Measurements from ENCODE around the gene SARS2. TPM values are rescaled to one million over a fixed set of nuclear protein-coding genes. Genes with fewer than 3 reads are reported as not detected.
A peak's percentile ranks its signal among the peaks of the same experiment; 100 is the strongest.

Gene SARS2
- total RNA-seq, 1 donor from 2014 or later, result 26.3 TPM

DNA sequence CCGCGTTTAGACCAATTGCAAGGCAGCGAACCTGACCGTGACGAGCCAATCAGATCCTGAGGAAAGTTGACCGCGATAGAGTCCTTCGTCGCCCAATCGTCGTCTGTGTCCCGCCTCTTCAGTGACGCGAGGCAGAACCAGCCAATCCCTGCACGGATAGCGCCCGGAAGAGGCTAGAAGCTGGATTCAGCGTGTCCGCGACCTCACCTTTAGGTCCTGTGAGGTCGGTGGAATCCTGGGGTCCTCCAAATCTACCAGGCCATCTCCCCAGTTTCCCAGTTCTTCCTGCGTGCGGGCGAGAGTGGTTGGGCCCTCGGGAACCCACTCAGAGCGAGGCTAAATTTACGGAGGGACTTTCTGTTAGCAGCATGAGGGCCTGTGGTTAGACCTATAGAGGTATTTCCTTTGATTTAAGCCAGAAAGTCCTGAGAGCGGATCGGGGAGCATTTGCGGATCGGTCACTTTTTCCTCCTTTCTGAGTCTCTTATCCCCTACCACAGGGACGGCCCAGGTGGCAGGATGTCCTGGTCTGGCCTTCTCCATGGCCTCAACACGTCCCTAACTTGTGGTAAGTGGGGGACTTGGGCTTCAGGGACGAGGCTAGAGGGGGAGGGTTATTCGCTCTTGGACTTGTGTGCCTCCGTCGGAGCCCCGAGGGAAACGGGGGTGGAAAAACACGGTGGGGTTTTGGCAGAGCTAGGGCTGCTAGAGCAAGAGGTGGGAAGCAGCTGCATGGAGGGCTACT is 385 bp upstream of the SARS2 start, which contains the start of gene MRPS12:
Gene MRPS12 (plus strand): TSS at position 169 of the 745 bp plus-strand sequence. CDS start 351 bp downstream, at position 520.
- H3K36me3 ChIP-seq, result peaks cover 0 to 15% of the 10 kb centered on the region in 2 donors
- TF ChIP-seq POLR2A (IDR thresholded peaks at IDR 0.05), result peak in 1 of 2 donors; percentile 56
- peak in 1 of 2 donors; percentile 83 for TF ChIP-seq POLR2AphosphoS5 (IDR thresholded peaks at IDR 0.05; ENCODE audit: insufficient read depth in 1 of 2, low read depth in 1 of 2)
- TF ChIP-seq, protein P1, sequence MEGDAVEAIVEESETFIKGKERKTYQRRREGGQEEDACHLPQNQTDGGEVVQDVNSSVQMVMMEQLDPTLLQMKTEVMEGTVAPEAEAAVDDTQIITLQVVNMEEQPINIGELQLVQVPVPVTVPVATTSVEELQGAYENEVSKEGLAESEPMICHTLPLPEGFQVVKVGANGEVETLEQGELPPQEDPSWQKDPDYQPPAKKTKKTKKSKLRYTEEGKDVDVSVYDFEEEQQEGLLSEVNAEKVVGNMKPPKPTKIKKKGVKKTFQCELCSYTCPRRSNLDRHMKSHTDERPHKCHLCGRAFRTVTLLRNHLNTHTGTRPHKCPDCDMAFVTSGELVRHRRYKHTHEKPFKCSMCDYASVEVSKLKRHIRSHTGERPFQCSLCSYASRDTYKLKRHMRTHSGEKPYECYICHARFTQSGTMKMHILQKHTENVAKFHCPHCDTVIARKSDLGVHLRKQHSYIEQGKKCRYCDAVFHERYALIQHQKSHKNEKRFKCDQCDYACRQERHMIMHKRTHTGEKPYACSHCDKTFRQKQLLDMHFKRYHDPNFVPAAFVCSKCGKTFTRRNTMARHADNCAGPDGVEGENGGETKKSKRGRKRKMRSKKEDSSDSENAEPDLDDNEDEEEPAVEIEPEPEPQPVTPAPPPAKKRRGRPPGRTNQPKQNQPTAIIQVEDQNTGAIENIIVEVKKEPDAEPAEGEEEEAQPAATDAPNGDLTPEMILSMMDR (IDR thresholded peaks at IDR 0.05), result no peak
- H3K4me3 ChIP-seq, result peak within 1 kb of the TSS; percentile 81 to 87
- peak in 1 of 2 donors; percentile 99 for DNase-seq (ENCODE audit: extremely low spot score in 2 of 2)
- no peaks in the 10 kb centered on the region for H3K27me3 ChIP-seq
- peaks cover 26% of the 10 kb centered on the region for H3K4me1 ChIP-seq
- intact Hi-C loops (cut with DNase I), result loop anchor here (10.0 kb wide), 1 partner anchor 386 kb away; no protein-coding TSS in a partner anchor
- no peaks in the 10 kb centered on the region for H3K9me3 ChIP-seq
- H3K27ac ChIP-seq, result peak within 1 kb of the TSS; percentile 82

DNA sequence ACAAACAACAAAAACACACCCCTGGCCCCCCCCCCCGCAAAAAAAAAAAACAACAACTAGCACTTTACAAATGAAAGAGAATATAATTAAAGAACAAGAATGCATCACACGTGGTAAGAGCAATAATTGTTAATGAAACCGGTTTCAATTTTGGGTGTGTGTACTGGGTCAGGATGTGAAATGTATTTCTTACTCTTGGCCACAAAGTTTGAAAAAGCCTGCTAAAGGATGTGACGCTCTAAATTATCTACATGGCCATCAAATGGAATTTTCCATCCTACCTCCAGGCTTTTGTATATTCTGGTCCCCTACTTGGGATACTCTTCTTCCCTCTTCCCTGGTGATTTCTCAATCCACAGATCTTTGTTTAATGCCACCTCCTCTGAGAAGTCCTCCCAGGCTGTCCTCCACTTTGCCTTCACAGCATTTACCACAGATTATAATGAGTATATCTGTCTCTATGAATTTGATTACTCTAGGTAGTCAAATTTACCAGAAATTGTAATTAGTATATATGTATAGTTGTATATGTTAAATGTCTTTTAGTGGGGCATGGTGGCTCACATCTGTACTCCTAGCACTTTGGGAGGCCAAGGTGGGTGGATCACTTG is 2.1 kb downstream of the SARS2 start:
- H3K36me3 ChIP-seq, result peaks cover 0 to 29% of the 10 kb centered on the region in 2 donors
- no peak for DNase-seq (ENCODE audit: extremely low spot score in 2 of 2)
- peaks cover 26% of the 10 kb centered on the region for H3K4me1 ChIP-seq
- TF ChIP-seq POLR2AphosphoS5 (IDR thresholded peaks at IDR 0.05; ENCODE audit: insufficient read depth in 1 of 2, low read depth in 1 of 2) (no peak), POLR2A (IDR thresholded peaks at IDR 0.05) (no peak)
- TF ChIP-seq, protein P1 (IDR thresholded peaks at IDR 0.05), result no peak
- no peaks in the 10 kb centered on the region for H3K9me3 ChIP-seq
- intact Hi-C loops (cut with DNase I), result no loop called here
- no peak overlapping the region for H3K27ac ChIP-seq
- H3K27me3 ChIP-seq, result no peaks in the 10 kb centered on the region
- no peak overlapping the region for H3K4me3 ChIP-seq

DNA sequence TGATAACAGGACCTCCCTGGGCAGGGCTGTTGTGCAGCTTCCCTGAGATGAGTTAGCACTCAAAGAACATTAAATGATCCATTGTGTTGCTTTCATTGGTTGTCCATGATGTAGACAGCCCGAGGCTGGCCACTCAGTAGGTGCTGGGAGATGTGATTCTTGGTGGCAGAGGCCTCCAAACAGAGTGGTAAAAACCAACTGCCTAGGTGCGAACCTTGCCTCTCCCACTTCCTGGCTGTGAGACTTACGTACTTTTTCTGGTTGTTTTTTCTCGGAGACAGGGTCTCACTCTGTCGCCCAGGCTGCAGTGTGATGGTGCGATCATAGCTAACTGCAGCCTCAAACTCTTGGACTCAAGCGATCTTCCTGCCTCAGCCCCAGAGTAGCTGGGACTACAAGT is 6.2 kb downstream of the SARS2 start:
- no peak overlapping the region for H3K27ac ChIP-seq
- peaks cover 0 to 24% of the 10 kb centered on the region in 2 donors for H3K36me3 ChIP-seq
- intact Hi-C loops (cut with DNase I), result no loop called here
- no peaks in the 10 kb centered on the region for H3K27me3 ChIP-seq
- H3K9me3 ChIP-seq, result no peaks in the 10 kb centered on the region
- H3K4me3 ChIP-seq, result no peak overlapping the region
- DNase-seq (ENCODE audit: extremely low spot score in 2 of 2), result no peak
- TF ChIP-seq POLR2A (IDR thresholded peaks at IDR 0.05), result no peak
- peaks cover 2% of the 10 kb centered on the region for H3K4me1 ChIP-seq

DNA sequence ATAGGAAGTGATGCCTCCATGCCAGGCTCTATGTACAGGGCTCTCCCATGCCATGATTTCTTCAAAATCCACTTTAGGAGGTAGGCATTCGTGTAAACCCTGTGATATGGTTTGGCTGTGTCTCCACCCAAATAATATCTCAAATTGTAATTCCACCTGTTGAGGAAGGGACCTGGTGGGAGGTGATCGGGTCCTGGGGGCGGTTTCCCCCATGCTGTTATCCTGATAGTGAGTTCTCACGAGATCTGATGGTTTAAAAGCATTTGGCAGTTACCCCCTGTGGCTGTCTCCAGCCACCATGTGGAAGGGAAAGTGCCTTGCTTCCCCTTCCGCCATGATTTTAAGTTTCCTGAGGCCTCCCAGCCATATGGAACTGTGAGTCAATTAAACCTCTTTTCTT is 8.1 kb downstream of the SARS2 start:
- Histone ChIP-seq H3K27ac (no peak overlapping the region), H3K4me1 (no peaks in the 10 kb centered on the region), H3K9me3 (no peaks in the 10 kb centered on the region), H3K4me3 (no peak overlapping the region), H3K36me3 (peaks cover 0 to 24% of the 10 kb centered on the region in 2 donors), H3K27me3 (no peaks in the 10 kb centered on the region)
- TF ChIP-seq POLR2A (IDR thresholded peaks at IDR 0.05) (no peak), POLR2AphosphoS5 (IDR thresholded peaks at IDR 0.05; ENCODE audit: insufficient read depth in 1 of 2, low read depth in 1 of 2) (no peak)
- TF ChIP-seq, protein P1 (IDR thresholded peaks at IDR 0.05), result no peak
- intact Hi-C loops (cut with DNase I), result no loop called here
- no peak for DNase-seq (ENCODE audit: extremely low spot score in 2 of 2)

DNA sequence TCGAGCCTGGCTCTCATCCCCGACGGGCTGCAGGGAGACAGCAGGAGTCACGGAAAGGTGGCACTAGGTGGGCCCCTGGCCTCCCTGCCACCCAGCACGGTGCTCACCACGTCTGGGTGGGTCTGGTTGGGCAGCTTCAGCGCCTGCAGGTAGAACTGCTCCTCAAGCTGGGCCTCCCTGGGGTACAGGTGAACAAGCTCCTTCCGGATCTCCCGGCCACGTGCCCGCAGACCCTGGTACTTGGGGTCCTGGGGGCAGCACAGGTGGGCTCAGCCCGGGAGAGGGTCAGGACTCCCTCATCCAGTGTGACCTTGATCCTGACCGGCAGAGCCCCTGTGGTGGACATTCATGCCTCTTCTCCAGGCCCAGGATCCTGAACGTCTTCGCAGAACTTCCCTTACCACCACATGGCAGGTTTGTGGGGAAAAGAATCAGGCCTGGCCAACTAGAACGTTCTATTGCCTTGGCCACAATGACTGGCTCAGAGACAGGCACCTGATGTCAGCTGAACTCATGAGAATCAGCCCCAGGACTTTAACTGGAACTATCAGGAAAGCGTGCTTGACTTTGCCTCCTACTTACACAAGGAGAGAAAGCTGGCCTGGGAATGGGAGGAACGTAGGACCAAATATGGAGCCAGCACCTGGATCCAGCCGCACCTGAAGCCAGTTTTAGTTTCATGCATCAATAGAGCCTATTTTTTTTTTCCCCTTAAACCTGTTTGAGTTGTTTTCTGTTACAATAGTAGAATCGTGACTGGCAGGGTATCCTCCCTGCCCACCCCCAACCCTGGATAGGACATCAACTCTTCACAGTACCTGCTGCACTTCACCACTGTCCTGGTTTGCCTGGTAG is 8.9 kb downstream of the SARS2 start:
- H3K36me3 ChIP-seq, result peaks cover 0 to 24% of the 10 kb centered on the region in 2 donors
- no peaks in the 10 kb centered on the region for H3K9me3 ChIP-seq
- intact Hi-C loops (cut with DNase I), result no loop called here

More for the DNA sequence above, 8.9 kb downstream of the SARS2 start:
- Histone ChIP-seq H3K27me3 (no peaks in the 10 kb centered on the region), H3K4me3 (no peak overlapping the region), H3K4me1 (no peaks in the 10 kb centered on the region), H3K27ac (no peak overlapping the region)
- TF ChIP-seq POLR2AphosphoS5 (IDR thresholded peaks at IDR 0.05; ENCODE audit: insufficient read depth in 1 of 2, low read depth in 1 of 2) (no peak), POLR2A (IDR thresholded peaks at IDR 0.05) (no peak)
- TF ChIP-seq, protein P1 (IDR thresholded peaks at IDR 0.05), result no peak
- DNase-seq (ENCODE audit: extremely low spot score in 2 of 2), result no peak

Data from vagina (tissue), 2 donors.